Measurements from ENCODE around the gene DCP1A. TPM values are rescaled to one million over a fixed set of nuclear protein-coding genes. Genes with fewer than 3 reads are reported as not detected.

The DCP1A gene
- total RNA-seq, 1 donor from 2014 or later, result 41.6 TPM

GRCh38 chr3:53250881-53251605 lies 96.3 kb downstream of the DCP1A start:
- peaks cover 9% of the 10 kb centered on the region for H3K9me3 Mint-ChIP-seq (ENCODE audit: unreplicated experiment)
- DNase-seq, result no peak
- TF ChIP-seq CTCF (IDR thresholded peaks at IDR 0.05; ENCODE audit: partially characterized antibody, unreplicated experiment), result no peak
- peaks cover 13% of the 10 kb centered on the region for H3K4me1 Mint-ChIP-seq (ENCODE audit: low read depth, unreplicated experiment)
- no peak overlapping the region for H3K4me3 Mint-ChIP-seq (ENCODE audit: unreplicated experiment)
- peaks cover 4% of the 10 kb centered on the region for H3K36me3 Mint-ChIP-seq (ENCODE audit: unreplicated experiment)
- H3K27me3 Mint-ChIP-seq (ENCODE audit: unreplicated experiment), result peaks cover 4% of the 10 kb centered on the region
- no peak overlapping the region for H3K27ac Mint-ChIP-seq (ENCODE audit: unreplicated experiment)

- Mint-ChIP-seq H3K9me3 (ENCODE audit: unreplicated experiment) (peaks cover 8% of the 10 kb centered on the region), H3K27me3 (ENCODE audit: unreplicated experiment) (peaks cover 4% of the 10 kb centered on the region), H3K36me3 (ENCODE audit: unreplicated experiment) (peaks cover 4% of the 10 kb centered on the region), H3K4me1 (ENCODE audit: low read depth, unreplicated experiment) (peaks cover 13% of the 10 kb centered on the region), H3K27ac (ENCODE audit: unreplicated experiment) (no peak overlapping the region), H3K4me3 (ENCODE audit: unreplicated experiment) (no peak overlapping the region)
- no peak for TF ChIP-seq CTCF (IDR thresholded peaks at IDR 0.05; ENCODE audit: partially characterized antibody, unreplicated experiment)
- no peak for DNase-seq
These were observed 96.9 kb downstream of the DCP1A start for GRCh38 chr3:53250453-53250852.

- Mint-ChIP-seq H3K9me3 (ENCODE audit: unreplicated experiment) (peaks cover 4% of the 10 kb centered on the region), H3K27me3 (ENCODE audit: unreplicated experiment) (peaks cover 4% of the 10 kb centered on the region), H3K36me3 (ENCODE audit: unreplicated experiment) (peaks cover 4% of the 10 kb centered on the region), H3K4me3 (ENCODE audit: unreplicated experiment) (no peak overlapping the region), H3K4me1 (ENCODE audit: low read depth, unreplicated experiment) (peaks cover 15% of the 10 kb centered on the region), H3K27ac (ENCODE audit: unreplicated experiment) (no peak overlapping the region)
- no peak for TF ChIP-seq CTCF (IDR thresholded peaks at IDR 0.05; ENCODE audit: partially characterized antibody, unreplicated experiment)
- no peak for DNase-seq
These were observed 99.2 kb downstream of the DCP1A start for GRCh38 chr3:53248161-53248560.

- peaks cover 16% of the 10 kb centered on the region for H3K4me1 Mint-ChIP-seq (ENCODE audit: low read depth, unreplicated experiment)
- DNase-seq, result no peak
- peak overlapping the region; percentile 3 for H3K4me3 Mint-ChIP-seq (ENCODE audit: unreplicated experiment)
- no peak for TF ChIP-seq CTCF (IDR thresholded peaks at IDR 0.05; ENCODE audit: partially characterized antibody, unreplicated experiment)
- peaks cover 4% of the 10 kb centered on the region for H3K9me3 Mint-ChIP-seq (ENCODE audit: unreplicated experiment)
- peaks cover 4% of the 10 kb centered on the region for H3K27me3 Mint-ChIP-seq (ENCODE audit: unreplicated experiment)
- peaks cover 4% of the 10 kb centered on the region for H3K36me3 Mint-ChIP-seq (ENCODE audit: unreplicated experiment)
- H3K27ac Mint-ChIP-seq (ENCODE audit: unreplicated experiment), result no peak overlapping the region
These were observed 99.7 kb downstream of the DCP1A start for GRCh38 chr3:53247619-53248018.

GRCh38 chr3:53244271-53244670 lies 103.1 kb downstream of the DCP1A start:
- no peak for TF ChIP-seq CTCF (IDR thresholded peaks at IDR 0.05; ENCODE audit: partially characterized antibody, unreplicated experiment)
- Mint-ChIP-seq H3K27me3 (ENCODE audit: unreplicated experiment) (peaks cover 5% of the 10 kb centered on the region), H3K36me3 (ENCODE audit: unreplicated experiment) (peaks cover 4% of the 10 kb centered on the region), H3K4me3 (ENCODE audit: unreplicated experiment) (no peak overlapping the region), H3K9me3 (ENCODE audit: unreplicated experiment) (peaks cover 2% of the 10 kb centered on the region), H3K27ac (ENCODE audit: unreplicated experiment) (no peak overlapping the region), H3K4me1 (ENCODE audit: low read depth, unreplicated experiment) (peaks cover 16% of the 10 kb centered on the region)
- no peak for DNase-seq

Measured in glutamatergic neuron (in vitro differentiated cells).